T-cell (primary cell): ENCODE data around the gene PLRG1. TPM values are rescaled to one million over a fixed set of nuclear protein-coding genes. Genes with fewer than 3 reads are reported as not detected.

Source experiments
- ATAC-seq, 4 experiments: fragments of 200-7000 bp in 3 of 4; fragments of 150-1000 bp in 1 of 4; cut with Tn5 transposase; replicated peaks in 1 of 4; 1 replicate in 3 of 4; 2 replicates in 1 of 4; pipeline ENCODE4 v1.10.0; 2021; ENCODE audit warnings: moderate library complexity in 3 of 4, mild to moderate bottlenecking in 2 of 4, moderate number of reproducible peaks in 1 of 4
- CTCF ChIA-PET, 2 donors: fragments of 300-600 bp; sonication (Branson Sonifier 250); formaldehyde crosslinking; loops; one replicate each; lab custom pipeline; 2022; ENCODE audit warnings: antibody characterized with exemption in 2 of 2; lab: Charles Lee
- POLR2A ChIA-PET, 2 donors: fragments of 300-600 bp; sonication (Branson Sonifier 250); formaldehyde crosslinking; loops; one replicate each; lab custom pipeline; 2022; ENCODE audit warnings: antibody characterized with exemption in 2 of 2; lab: Charles Lee
- DNase-seq, 35 experiments: peaks; one replicate each; pipeline versions ENCODE4 v3.0.0 to v3.0.0-alpha.2; 2013 to 2023
- H3K27ac ChIP-seq: one replicate; pipeline ENCODE4 v1.5.1; 2013; ENCODE audit warnings: low read length
- H3K27me3 ChIP-seq, 2 experiments: replicated peaks in 1 of 2; 1 replicate in 1 of 2; 2 replicates in 1 of 2; pipeline versions ENCODE4 v1.6.1 to v1.7.0; 2013; ENCODE audit warnings: low read length in 1 of 2, mixed read lengths in 1 of 2; ENCODE audit not compliant: control insufficient read depth in 2 of 2, insufficient read depth in 2 of 2; ENCODE audit errors: extremely low read depth in 1 of 2
- H3K36me3 ChIP-seq, 2 donors: 1 replicate in 1 of 2; 2 replicates in 1 of 2; pipeline versions ENCODE4 v1.6.1 to v1.7.0; 2013; ENCODE audit warnings: low read length in 1 of 2; ENCODE audit not compliant: control insufficient read depth in 2 of 2, insufficient read depth in 1 of 2; ENCODE audit errors: extremely low read depth in 1 of 2
- H3K4me1 ChIP-seq, 2 experiments: 1 replicate in 1 of 2; 2 replicates in 1 of 2; pipeline versions ENCODE4 v1.6.1 to v1.7.0; 2013; ENCODE audit warnings: low read length in 2 of 2, mixed read lengths in 1 of 2; ENCODE audit not compliant: insufficient read depth in 2 of 2, control insufficient read depth in 1 of 2; ENCODE audit errors: extremely low read depth in 1 of 2
- H3K4me3 ChIP-seq, 2 donors: 1 replicate in 1 of 2; 2 replicates in 1 of 2; pipeline versions ENCODE4 v1.5.1 to v1.7.0; 2013; ENCODE audit warnings: mild to moderate bottlenecking in 2 of 2, low read length in 1 of 2, moderate library complexity in 1 of 2; ENCODE audit not compliant: control insufficient read depth in 1 of 2; ENCODE audit errors: extremely low read depth in 1 of 2
- H3K9me3 ChIP-seq: 2 replicates; pipeline ENCODE4 v1.7.0; 2013
- H3K27ac Mint-ChIP-seq, 2 donors: one replicate each; pipeline ENCODE4 v1.8.0; 2020 to 2021; ENCODE audit warnings: mild to moderate bottlenecking in 2 of 2, mixed read lengths in 2 of 2
- H3K27me3 Mint-ChIP-seq, 2 donors: one replicate each; pipeline ENCODE4 v1.8.0; 2021 to 2022; ENCODE audit warnings: mixed read lengths in 2 of 2
- H3K36me3 Mint-ChIP-seq: one replicate; pipeline ENCODE4 v1.8.0; 2021; ENCODE audit warnings: mixed read lengths
- H3K4me1 Mint-ChIP-seq, 3 donors: one replicate each; pipeline ENCODE4 v1.8.0; 2020 to 2022; ENCODE audit warnings: mixed read lengths in 3 of 3, mild to moderate bottlenecking in 1 of 3
- H3K4me3 Mint-ChIP-seq, 3 donors: one replicate each; pipeline ENCODE4 v1.8.0; 2020 to 2022; ENCODE audit warnings: mild to moderate bottlenecking in 3 of 3, mixed read lengths in 3 of 3, moderate library complexity in 3 of 3
- H3K9me3 Mint-ChIP-seq, 3 donors: one replicate each; pipeline ENCODE4 v1.8.0; 2020 to 2022; ENCODE audit warnings: mixed read lengths in 3 of 3
- WGBS: methylation state at CpG from one replicate; pipeline ENCODE4 v1.1.5; 2013; ENCODE audit warnings: missing lambda C conversion rate; ENCODE audit not compliant: insufficient coverage; 5-methylcytosine and 5-hydroxymethylcytosine counted together
- total RNA-seq, 35 experiments: library from RNA in 6 of 35; stranded (reverse) in 6 of 35; fragments of 120-200 nt in 1 of 35; gene quantifications; one replicate each; pipeline versions ENCODE4 v1.2.1 to v1.2.4 and lab custom pipeline; 2013 to 2026

The PLRG1 gene
- total RNA-seq, 5 donors from 2014 or later (not counting 1 experiment from before 2014, with no cell fraction given): 58.7 to 77.4 (median 62.7) TPM

DNA sequence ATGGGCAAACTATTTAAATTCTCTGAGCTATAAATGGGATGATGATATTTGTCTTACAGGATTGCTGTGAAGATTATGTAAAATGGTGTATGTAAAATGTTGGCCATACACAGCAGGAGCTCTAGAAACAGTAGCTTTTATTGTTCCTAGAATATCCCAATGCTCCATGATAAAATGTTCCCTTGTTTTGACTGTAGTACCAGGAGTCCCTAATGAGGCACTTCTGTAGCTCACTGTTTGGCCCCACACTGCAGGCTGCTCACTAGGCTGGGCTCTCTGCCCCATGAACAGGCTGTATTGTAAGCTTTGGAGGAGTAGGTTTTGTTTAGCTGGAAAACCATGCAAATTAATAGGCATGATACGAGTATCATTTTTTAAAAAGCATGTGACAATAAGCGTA lies 43.7 kb upstream of the PLRG1 start:
- no peaks in the 10 kb centered on the region for H3K4me1 ChIP-seq
- H3K27ac ChIP-seq: no peak overlapping the region
- CTCF ChIA-PET: no interaction called here
- POLR2A ChIA-PET: no interaction called here
- no peak overlapping the region for H3K4me3 Mint-ChIP-seq
- H3K9me3 ChIP-seq: no peaks in the 10 kb centered on the region
- DNase-seq (no peak), ATAC-seq (no peak)
- H3K27me3 ChIP-seq: peaks cover 0 to 6% of the 10 kb centered on the region in 2 experiments
- WGBS: 82% methylated on average over 1 of the region's 2 CpGs
- no peaks in the 10 kb centered on the region for H3K36me3 ChIP-seq
- no peaks in the 10 kb centered on the region for H3K36me3 Mint-ChIP-seq
- no peak overlapping the region for H3K4me3 ChIP-seq
- H3K9me3 Mint-ChIP-seq: no peaks in the 10 kb centered on the region
- no peaks in the 10 kb centered on the region for H3K4me1 Mint-ChIP-seq
- H3K27ac Mint-ChIP-seq: no peak overlapping the region
- peaks cover 10 to 15% of the 10 kb centered on the region in 2 donors for H3K27me3 Mint-ChIP-seq

DNA sequence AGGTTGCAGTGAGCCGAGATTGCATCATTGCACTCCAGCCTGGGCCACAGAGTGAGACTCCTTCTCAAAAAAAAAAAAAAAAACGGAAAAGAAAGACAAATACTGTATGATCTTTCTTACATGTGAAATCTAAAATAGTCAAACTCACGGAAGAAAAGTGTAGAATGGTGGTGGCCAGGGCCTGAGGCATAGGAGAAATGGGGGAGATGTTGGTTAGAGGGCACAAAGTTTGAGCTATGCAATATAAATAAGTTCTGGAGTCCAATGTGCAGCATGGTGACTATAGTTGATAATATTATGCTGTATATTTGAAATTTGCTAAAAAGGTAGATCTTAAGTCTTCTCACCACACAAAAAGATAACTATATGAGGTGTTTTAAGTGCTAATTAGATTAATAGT lies 41.7 kb upstream of the PLRG1 start:
- Histone ChIP-seq H3K27ac (no peak overlapping the region), H3K36me3 (no peaks in the 10 kb centered on the region), H3K4me3 (no peak overlapping the region), H3K9me3 (no peaks in the 10 kb centered on the region), H3K27me3 (peaks cover 0 to 3% of the 10 kb centered on the region in 2 experiments), H3K4me1 (no peaks in the 10 kb centered on the region)
- H3K9me3 Mint-ChIP-seq: no peaks in the 10 kb centered on the region
- no peak overlapping the region for H3K27ac Mint-ChIP-seq
- no peak for ATAC-seq
- no peak overlapping the region for H3K4me3 Mint-ChIP-seq
- POLR2A ChIA-PET: no interaction called here
- peaks cover 10 to 20% of the 10 kb centered on the region in 2 donors for H3K27me3 Mint-ChIP-seq
- CTCF ChIA-PET: no interaction called here
- WGBS: no CpG with 5 or more reads among the region's 3 CpGs
- H3K4me1 Mint-ChIP-seq: no peaks in the 10 kb centered on the region
- H3K36me3 Mint-ChIP-seq: no peaks in the 10 kb centered on the region
- DNase-seq: no peak

DNA sequence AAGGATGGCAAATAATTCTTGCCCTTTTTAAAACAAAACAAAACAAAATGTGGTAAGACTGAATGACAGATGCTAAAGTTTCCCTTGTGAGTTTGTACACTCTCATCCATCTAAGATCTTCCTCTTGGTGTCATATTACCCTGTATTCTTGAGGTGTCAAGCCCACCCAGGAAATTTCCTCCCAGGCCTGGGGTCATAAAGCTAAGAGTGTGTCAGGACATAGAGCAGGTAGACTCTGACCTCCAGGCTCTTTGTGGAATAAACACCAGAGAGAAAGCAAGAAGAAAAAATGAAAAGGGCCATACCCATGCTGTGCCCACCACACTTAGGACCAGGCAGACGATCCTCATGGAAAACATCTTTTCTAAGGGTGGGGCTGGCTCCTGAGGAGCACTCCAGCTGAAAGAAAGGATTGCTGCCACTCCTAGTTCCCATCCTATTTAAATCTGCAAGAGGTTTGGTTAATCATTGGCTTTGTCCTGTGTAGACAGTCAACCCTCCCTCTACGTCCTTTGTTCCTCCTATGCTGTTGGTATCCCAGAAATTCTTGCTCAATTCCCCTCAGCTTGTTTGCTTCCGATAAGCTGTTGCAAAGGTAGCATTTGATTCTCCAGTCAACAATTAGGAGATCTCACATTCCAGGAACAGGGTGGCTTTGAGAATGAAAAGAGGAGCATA lies 40.3 kb upstream of the PLRG1 start, which contains the start of gene FGA:
Gene FGA (minus strand): TSS at position 414 of the 678 bp plus-strand sequence. CDS start 55 bp downstream, at position 359.
- no peak for DNase-seq
- H3K27ac Mint-ChIP-seq: no peak within 1 kb of the TSS
- no peaks in the 10 kb centered on the region for H3K4me1 Mint-ChIP-seq
- peaks cover 0 to 10% of the 10 kb centered on the region in 2 experiments for H3K27me3 ChIP-seq
- WGBS: no CpG with 5 or more reads among the region's 3 CpGs
- H3K9me3 ChIP-seq: no peaks in the 10 kb centered on the region
- H3K4me1 ChIP-seq: no peaks in the 10 kb centered on the region
- ChIA-PET POLR2A (no interaction called here), CTCF (interaction anchor here in 1 of 2 donors (0.7 kb wide), 1 partner anchor 287 kb away, joined by 4 read pairs; no protein-coding TSS in a partner anchor)
- ATAC-seq: no peak
- no peak within 1 kb of the TSS for H3K4me3 ChIP-seq
- no peaks in the 10 kb centered on the region for H3K9me3 Mint-ChIP-seq
- peaks cover 14 to 24% of the 10 kb centered on the region in 2 donors for H3K27me3 Mint-ChIP-seq
- H3K27ac ChIP-seq: no peak within 1 kb of the TSS
- H3K4me3 Mint-ChIP-seq: no peak within 1 kb of the TSS
- no peaks in the 10 kb centered on the region for H3K36me3 Mint-ChIP-seq
- no peaks in the 10 kb centered on the region for H3K36me3 ChIP-seq

DNA sequence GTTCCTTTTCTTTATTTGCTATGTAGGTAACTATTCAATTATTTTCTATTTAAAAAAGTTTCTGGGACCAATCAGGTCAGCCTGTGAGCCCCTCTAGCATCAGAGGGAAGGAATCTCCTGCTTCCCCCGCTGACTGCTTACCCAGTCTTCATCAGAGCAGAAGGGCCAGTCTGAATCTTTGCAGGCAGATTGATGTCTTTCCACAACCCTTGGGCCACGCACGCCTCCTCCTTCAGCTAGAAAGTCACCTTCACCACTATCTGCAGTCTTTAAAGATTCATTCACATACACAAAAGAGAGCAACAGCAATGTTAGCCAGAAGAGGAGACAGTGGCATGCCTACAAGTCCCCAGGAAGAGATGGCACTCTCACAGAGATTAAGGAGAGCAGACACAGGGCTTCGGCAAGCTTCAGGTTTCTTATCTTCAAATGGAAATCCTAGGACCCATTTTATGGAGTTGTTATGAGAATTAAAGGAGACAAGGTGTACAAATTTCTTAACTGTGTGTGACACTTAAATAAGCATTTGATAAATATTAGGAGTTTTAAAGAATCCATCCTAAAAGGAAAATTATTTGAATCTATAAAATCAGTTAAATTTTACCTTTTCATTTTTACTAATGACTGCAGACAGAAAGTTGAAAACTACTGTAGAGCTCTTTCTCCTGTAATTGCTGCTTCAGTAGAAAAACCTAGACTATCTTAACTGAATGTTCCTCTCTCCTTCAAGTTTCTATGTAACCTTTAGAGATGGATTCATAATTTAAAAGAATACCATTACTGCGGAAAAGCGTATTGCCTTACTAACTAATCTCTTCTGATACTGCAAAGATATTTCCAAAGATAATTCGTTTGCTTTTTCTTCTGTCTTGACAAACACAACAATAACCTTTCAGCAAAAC lies 39.3 kb upstream of the PLRG1 start:
- CTCF ChIA-PET: no interaction called here
- Histone ChIP-seq H3K27ac (no peak overlapping the region), H3K4me1 (no peaks in the 10 kb centered on the region), H3K4me3 (no peak overlapping the region), H3K9me3 (no peaks in the 10 kb centered on the region), H3K27me3 (peaks cover 0 to 10% of the 10 kb centered on the region in 2 experiments), H3K36me3 (no peaks in the 10 kb centered on the region)
- POLR2A ChIA-PET: no interaction called here
- Mint-ChIP-seq H3K27ac (no peak overlapping the region), H3K27me3 (peaks cover 17 to 24% of the 10 kb centered on the region in 2 donors), H3K4me3 (no peak overlapping the region), H3K36me3 (no peaks in the 10 kb centered on the region), H3K9me3 (no peaks in the 10 kb centered on the region), H3K4me1 (no peaks in the 10 kb centered on the region)
- DNase-seq (no peak), ATAC-seq (no peak)
- WGBS: 100% methylated on average over 1 of the region's 7 CpGs

DNA sequence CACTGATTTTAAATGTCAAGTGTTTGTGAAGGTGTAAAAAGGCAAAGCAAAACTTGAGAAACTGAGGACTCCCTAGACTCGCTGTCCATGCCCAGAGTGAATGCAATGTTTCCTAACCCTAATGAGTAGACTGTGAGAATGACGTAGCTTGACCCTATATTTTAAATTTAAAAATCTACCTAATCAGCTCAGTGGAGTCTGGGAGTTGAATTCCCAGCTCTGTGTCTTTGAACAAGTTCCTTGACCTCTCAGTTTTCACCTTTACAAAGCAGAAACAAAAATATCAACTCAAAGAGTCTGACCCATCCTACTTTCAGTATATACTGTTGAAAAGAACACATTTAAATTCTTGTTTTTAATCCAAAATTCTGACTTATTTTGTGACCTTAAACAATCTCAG lies 38.0 kb upstream of the PLRG1 start:
- DNase-seq: no peak
- Mint-ChIP-seq H3K4me3 (no peak overlapping the region), H3K9me3 (no peaks in the 10 kb centered on the region), H3K36me3 (no peaks in the 10 kb centered on the region), H3K27ac (no peak overlapping the region), H3K27me3 (peaks cover 18 to 24% of the 10 kb centered on the region in 2 donors), H3K4me1 (no peaks in the 10 kb centered on the region)
- POLR2A ChIA-PET: interaction anchor here in 1 of 2 donors (0.8 kb wide), 1 partner anchor 24 kb away, joined by 3 read pairs; the partner anchor contains the start of gene FGG
- no peak overlapping the region for H3K4me3 ChIP-seq
- no peaks in the 10 kb centered on the region for H3K9me3 ChIP-seq
- no peak for ATAC-seq
- no peaks in the 10 kb centered on the region for H3K4me1 ChIP-seq
- CTCF ChIA-PET: interaction anchor here in 1 of 2 donors (1.0 kb wide), 1 partner anchor 29 kb away, joined by 3 read pairs; no protein-coding TSS in a partner anchor
- 100% methylated on average over 1 of the region's 2 CpGs for WGBS
- H3K27ac ChIP-seq: no peak overlapping the region
- H3K36me3 ChIP-seq: no peaks in the 10 kb centered on the region
- H3K27me3 ChIP-seq: peaks cover 0 to 12% of the 10 kb centered on the region in 2 experiments

DNA sequence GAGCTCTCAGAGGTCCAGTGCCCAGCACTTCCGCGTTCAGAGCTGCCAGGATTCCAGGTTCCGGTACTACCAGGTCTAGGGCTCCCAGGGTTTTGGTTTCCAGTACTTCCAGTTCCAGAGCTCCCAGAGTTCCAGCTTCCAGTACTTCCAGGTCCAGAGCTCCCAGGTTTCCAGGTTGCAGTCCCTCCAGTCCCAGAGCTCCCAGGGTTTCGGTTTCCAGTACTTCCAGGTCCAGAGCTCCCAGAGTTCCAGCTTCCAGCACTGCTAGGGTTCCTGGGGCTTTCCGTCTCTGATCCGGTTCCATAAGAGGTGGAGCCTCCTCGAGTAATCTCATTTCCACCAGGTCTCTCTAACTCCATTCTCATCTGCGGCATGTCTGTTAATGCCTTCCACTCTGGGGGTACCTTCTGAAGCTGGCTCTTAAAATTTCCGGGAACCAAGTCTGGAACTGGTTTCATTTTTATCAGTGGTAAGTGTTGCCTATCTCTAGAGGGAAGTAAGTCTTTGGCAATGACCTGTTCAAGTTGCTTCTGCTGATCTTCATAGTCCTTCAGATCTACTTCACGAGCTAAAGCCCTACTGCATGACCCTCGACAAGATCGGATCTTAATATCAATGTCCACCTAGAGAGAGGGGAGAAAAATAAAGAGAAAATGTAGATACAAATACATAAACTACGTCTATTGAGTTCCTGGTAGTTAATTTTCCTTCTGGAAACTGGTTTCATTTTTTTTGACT lies 36.3 kb upstream of the PLRG1 start:
- DNase-seq (no peak), ATAC-seq (no peak)
- Histone ChIP-seq H3K4me1 (no peaks in the 10 kb centered on the region), H3K36me3 (no peaks in the 10 kb centered on the region), H3K27me3 (peaks cover 0 to 12% of the 10 kb centered on the region in 2 experiments), H3K4me3 (no peak overlapping the region), H3K9me3 (no peaks in the 10 kb centered on the region), H3K27ac (no peak overlapping the region)
- H3K4me1 Mint-ChIP-seq: no peaks in the 10 kb centered on the region
- POLR2A ChIA-PET: no interaction called here
- H3K27me3 Mint-ChIP-seq: peaks cover 18 to 27% of the 10 kb centered on the region in 2 donors
- no peaks in the 10 kb centered on the region for H3K9me3 Mint-ChIP-seq
- H3K27ac Mint-ChIP-seq: no peak overlapping the region
- no peak overlapping the region for H3K4me3 Mint-ChIP-seq
- WGBS: 93% methylated on average over 8 of the region's 13 CpGs
- H3K36me3 Mint-ChIP-seq: no peaks in the 10 kb centered on the region
- CTCF ChIA-PET: no interaction called here
